ENCODE data around the gene EMD.

DNA sequence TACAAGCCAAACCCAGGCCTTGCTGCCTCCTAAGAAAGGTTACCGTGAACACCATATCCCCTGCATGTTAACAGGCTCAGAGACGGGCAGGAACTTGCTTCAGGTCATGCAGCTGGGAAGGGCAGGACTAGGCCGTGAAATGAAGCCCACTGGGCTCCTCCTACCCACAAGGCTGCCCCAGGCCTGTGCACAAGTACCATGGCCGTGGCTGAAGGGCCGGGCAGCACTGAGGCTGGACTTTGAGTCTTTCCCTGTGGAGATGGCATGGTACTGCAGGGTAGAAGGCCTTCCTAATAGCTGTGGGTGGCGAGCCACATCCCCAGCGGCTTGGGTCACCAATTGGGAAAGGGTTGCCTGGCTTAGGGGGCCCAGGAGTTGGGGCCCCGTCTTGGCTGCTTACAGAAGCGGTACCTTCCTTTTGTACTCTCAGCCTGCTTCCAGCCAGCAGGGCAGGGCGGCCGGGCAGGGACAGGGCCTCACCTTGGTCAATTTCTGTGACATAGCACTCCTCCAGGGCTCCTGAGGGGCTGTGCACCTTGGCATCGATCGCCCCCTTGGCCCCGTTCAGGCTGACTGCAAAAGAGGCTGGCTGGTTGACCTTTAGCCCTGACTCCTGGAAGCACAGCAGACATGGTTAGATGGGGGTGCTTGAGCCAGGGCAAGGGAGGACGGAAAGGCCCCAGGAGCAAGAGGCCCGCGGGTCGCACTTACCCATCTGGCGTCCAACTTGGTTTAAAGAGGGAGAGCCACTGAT, 28.5 kb upstream of the EMD start:
- TF ChIP-seq CTCF (IDR thresholded peaks at IDR 0.05) (no peak), POLR2A (IDR thresholded peaks at IDR 0.05) (no peak)
